WERI-Rb-1 (cell line): ENCODE results near the gene DDX24.

Source experiments
- DNase-seq: peaks from one replicate; pipeline ENCODE4 v3.0.0-alpha.2; 2020
- H3K27ac ChIP-seq: fragments of 250-450 bp; sonication (Bioruptor Pico); 2 replicates; pipeline ENCODE4 v1.5.1; 2020; ENCODE audit warnings: mild to moderate bottlenecking, moderate library complexity
- H3K27me3 ChIP-seq: fragments of 250-450 bp; sonication (Bioruptor Pico); 2 replicates; pipeline ENCODE4 v1.5.1; 2021; ENCODE audit warnings: mild to moderate bottlenecking, low read depth, moderate library complexity; ENCODE audit not compliant: insufficient read depth, severe bottlenecking
- H3K36me3 ChIP-seq: fragments of 250-450 bp; sonication (Bioruptor Pico); 2 replicates; pipeline ENCODE4 v1.5.1; 2020; ENCODE audit warnings: mild to moderate bottlenecking, moderate library complexity
- H3K4me3 ChIP-seq: 2 replicates; pipeline ENCODE4 v1.5.1; 2011; ENCODE audit warnings: low read depth, mild to moderate bottlenecking, control low read depth, low read length
- H3K9me3 ChIP-seq: fragments of 250-450 bp; sonication (Bioruptor Pico); 2 replicates; pipeline ENCODE4 v1.5.1; 2021; ENCODE audit warnings: mild to moderate bottlenecking, moderate library complexity; ENCODE audit not compliant: severe bottlenecking
- CTCF ChIP-seq: IDR thresholded peaks from 2 replicates; pipeline ENCODE4 v1.5.1; 2011; ENCODE audit warnings: low read depth, mild to moderate bottlenecking, control low read depth, inconsistent platforms, low read length

The DDX24 gene

GRCh38 chr14:94113490-94113889, 32.5 kb upstream of the DDX24 start:
- Histone ChIP-seq H3K27ac (no peak overlapping the region), H3K36me3 (no peaks in the 10 kb centered on the region)
- DNase-seq = no peak

GRCh38 chr14:94113073-94113472, 32.1 kb upstream of the DDX24 start:
- H3K36me3 ChIP-seq = no peaks in the 10 kb centered on the region
- H3K9me3 ChIP-seq = no peaks in the 10 kb centered on the region
- no peak for TF ChIP-seq CTCF
- H3K27me3 ChIP-seq = no peaks in the 10 kb centered on the region
- no peak overlapping the region for H3K27ac ChIP-seq
- no peak overlapping the region for H3K4me3 ChIP-seq
- no peak for DNase-seq

More at GRCh38 chr14:94113490-94113889, 32.5 kb upstream of the DDX24 start:
- Histone ChIP-seq H3K4me3 (no peak overlapping the region), H3K9me3 (no peaks in the 10 kb centered on the region), H3K27me3 (no peaks in the 10 kb centered on the region)
- TF ChIP-seq CTCF = no peak

GRCh38 chr14:94112513-94113063, 31.6 kb upstream of the DDX24 start:
- Histone ChIP-seq H3K36me3 (no peaks in the 10 kb centered on the region), H3K27ac (no peak overlapping the region), H3K27me3 (no peaks in the 10 kb centered on the region), H3K9me3 (no peaks in the 10 kb centered on the region), H3K4me3 (no peak overlapping the region)
- DNase-seq = no peak
- no peak for TF ChIP-seq CTCF

- Histone ChIP-seq H3K27me3 (no peaks in the 10 kb centered on the region), H3K27ac (no peak overlapping the region), H3K4me3 (no peak overlapping the region), H3K9me3 (no peaks in the 10 kb centered on the region), H3K36me3 (no peaks in the 10 kb centered on the region)
- no peak for DNase-seq
- no peak for TF ChIP-seq CTCF
Measured at GRCh38 chr14:94111276-94112095, 30.5 kb upstream of the DDX24 start.

GRCh38 chr14:94110552-94111181, 29.7 kb upstream of the DDX24 start, which contains the start of gene IFI27:
IFI27 (plus strand) TSS chr14:94110736.
- no peak for DNase-seq
- H3K36me3 ChIP-seq = no peaks in the 10 kb centered on the region
- H3K27me3 ChIP-seq = no peaks in the 10 kb centered on the region
- no peak for TF ChIP-seq CTCF
- H3K27ac ChIP-seq = no peak within 1 kb of the TSS
- H3K9me3 ChIP-seq = no peaks in the 10 kb centered on the region
- H3K4me3 ChIP-seq = no peak within 1 kb of the TSS
